ENCODE measurements around the gene RBM33. TPM values are rescaled to one million over a fixed set of nuclear protein-coding genes. Genes with fewer than 3 reads are reported as not detected.

RBM33 gene
- total and polyA plus RNA-seq, 2 of the 8 experiments (the other 6 are each of a cell fraction or from before 2014, with no cell fraction given): 16.5 to 64.6 TPM

DNA sequence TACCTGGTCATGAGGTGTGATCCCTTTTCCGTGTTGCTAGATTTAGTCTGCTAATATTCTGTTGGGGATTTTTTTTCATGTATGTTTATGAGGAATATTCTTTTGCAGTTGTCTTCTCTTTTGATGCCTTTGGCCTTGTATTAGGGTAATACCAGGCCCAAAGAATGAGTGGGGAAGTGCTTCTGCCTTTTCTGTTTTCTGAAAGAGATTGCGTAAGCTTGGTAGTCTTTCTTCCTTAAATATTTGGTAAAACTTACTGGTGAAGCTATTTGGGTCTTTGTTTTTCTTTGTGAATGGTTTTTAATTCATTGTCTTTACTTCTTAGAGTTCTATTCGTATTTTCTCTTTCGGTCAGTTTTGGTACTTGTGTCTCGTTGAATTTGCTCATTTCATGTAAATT, 116.7 kb downstream of the RBM33 start:
- Histone ChIP-seq H3K4me1 (replicated peaks in 1 of 4; ENCODE audit: control insufficient read depth in 3 of 4, insufficient read depth in 4 of 4, low read length in 3 of 4) (peaks cover 2 to 6% (median 3%) of the 10 kb centered on the region in 4 experiments; a peak in 6 of 7 replicates), H2BK120ac (replicated peaks; ENCODE audit: low read depth, low read length) (no peak overlapping the region), H3K4me3 (ENCODE audit: extremely low read depth in 1 of 4, insufficient read depth in 2 of 4, low read depth in 3 of 4, low read length in 4 of 4) (no peak overlapping the region), H3K23ac (ENCODE audit: insufficient read length) (no peak overlapping the region), H3K27me3 (replicated peaks in 1 of 4; ENCODE audit: control insufficient read depth in 3 of 4, extremely low read depth in 1 of 4, insufficient read depth in 3 of 4, low read length in 3 of 4) (no peaks in the 10 kb centered on the region), H2BK15ac (ENCODE audit: low read length) (no peak overlapping the region), H3K23me2 (ENCODE audit: low read depth, low read length) (no peaks in the 10 kb centered on the region), H4K91ac (replicated peaks; ENCODE audit: insufficient read length, low read length) (no peak overlapping the region), H2BK5ac (ENCODE audit: low read depth, low read length) (no peak overlapping the region), H3K79me2 (ENCODE audit: control insufficient read depth in 1 of 2, insufficient read depth in 2 of 2, low read length in 2 of 2) (peaks cover 3 to 60% of the 10 kb centered on the region in 2 experiments; a peak in 3 of 4 replicates), H3K14ac (ENCODE audit: insufficient read length) (no peak overlapping the region), H3K18ac (ENCODE audit: extremely low read depth, low read length) (no peak overlapping the region), H3K4ac (replicated peaks; ENCODE audit: insufficient read length, low read depth, low read length) (no peak overlapping the region), H4K20me1 (replicated peaks in 1 of 2; ENCODE audit: control insufficient read depth in 1 of 2, insufficient read depth in 2 of 2, low read length in 2 of 2) (peaks cover 0 to 15% of the 10 kb centered on the region in 2 experiments), H4K8ac (ENCODE audit: extremely low read depth, insufficient read depth, low read length) (no peak overlapping the region), H4K5ac (ENCODE audit: insufficient read length, low read depth, low read length) (no peak overlapping the region), H2BK20ac (ENCODE audit: low read length) (no peak overlapping the region), H3K56ac (replicated peaks; ENCODE audit: insufficient read length, low read depth, low read length) (no peak overlapping the region), H3K4me2 (ENCODE audit: insufficient read depth in 1 of 2, low read depth in 2 of 2, low read length in 2 of 2) (no peak overlapping the region), H2AK5ac (ENCODE audit: low read depth, low read length) (no peak overlapping the region), H3K79me1 (ENCODE audit: low read depth, low read length) (peaks cover 16% of the 10 kb centered on the region), H3K36me3 (ENCODE audit: control insufficient read depth in 2 of 4, insufficient read depth in 4 of 4, low read length in 3 of 4) (peaks cover 3 to 15% (median 14%) of the 10 kb centered on the region in 4 experiments; a peak in 5 of 8 replicates), H3K9me3 (ENCODE audit: insufficient read depth in 2 of 2, low read depth in 1 of 2, low read length in 1 of 2) (peaks cover 6 to 8% of the 10 kb centered on the region in 2 experiments; a peak in 2 of 4 replicates), H3K27ac (ENCODE audit: low read depth, low read length) (no peak overlapping the region), H2BK12ac (ENCODE audit: low read depth, low read length) (no peak overlapping the region), H2AFZ (ENCODE audit: low read length) (no peak overlapping the region), H3K9ac (replicated peaks in 1 of 4; ENCODE audit: extremely low read depth in 1 of 4, low read depth in 3 of 4, low read length in 3 of 4) (no peak overlapping the region)
- WGBS, 2 experiments (ENCODE audit: extremely low coverage in 1 of 2, insufficient coverage in 1 of 2, insufficient read length in 1 of 2, insufficient replicate concordance in 2 of 2, low coverage in 1 of 2, low lambda C conversion rate in 2 of 2, missing lambda C conversion rate in 1 of 2): 87% methylated on average over 5 of the region's 5 CpGs; no CpG with 5 or more reads in 1 of the 2 experiments
- ChIA-PET CTCF (ENCODE audit: partially characterized antibody) (interaction anchor here (0.6 to 2.6 kb wide), 2 partner anchors 162 to 327 kb away, joined by 3 to 11 read pairs; no protein-coding TSS in a partner anchor), POLR2A (ENCODE audit: partially characterized antibody) (no interaction called here)
- TF ChIP-seq CEBPB (IDR thresholded peaks at IDR 0.05; ENCODE audit: low read depth, low read length) (peak; percentile 63; the same call in 1 of the 2 replicates), NRF1 (IDR thresholded peaks at IDR 0.05; ENCODE audit: low read depth, low read length) (no peak)
- FAIRE-seq: no peak
- no peak for DNase-seq (ENCODE audit: low read depth in 1 of 2, low spot score in 2 of 2)
